Adrenal gland (tissue), 5 donors: ENCODE results near the gene RFPL1.

Experiments
- CTCF ChIP-seq, 6 experiments: fragments of 450-650 bp in 4 of 6; fragments of 200-600 bp in 2 of 6; sonication (generic) in 1 of 6; IDR thresholded peaks; 1 replicate in 5 of 6; 2 replicates in 1 of 6; pipeline versions ENCODE4 v1.5.1 to v1.8.0; 2016 to 2021; ENCODE audit warnings: antibody characterized with exemption in 6 of 6, mild to moderate bottlenecking in 2 of 6, moderate library complexity in 1 of 6
- POLR2A ChIP-seq, 2 donors: fragments of 450-650 bp; IDR thresholded peaks; one replicate each; pipeline ENCODE4 v1.6.1; 2017; ENCODE audit warnings: antibody characterized with exemption in 2 of 2, mild to moderate bottlenecking in 2 of 2, moderate library complexity in 1 of 2
- donor health status: DM: no; HTN: no; CAD: no.

- TF ChIP-seq CTCF (IDR thresholded peaks at IDR 0.05) (no peak), POLR2A (IDR thresholded peaks at IDR 0.05) (no peak)
These were observed 4.1 kb upstream of the RFPL1 start for GRCh38 chr22:29434288-29434687.
